ENCODE measurements around the gene YAE1. TPM values are rescaled to one million over a fixed set of nuclear protein-coding genes. Genes with fewer than 3 reads are reported as not detected.
A peak's percentile ranks its signal among the peaks of the same experiment; 100 is the strongest.

YAE1 gene
- total RNA-seq, 8 experiments from 2014 or later, result 31.5 to 61.3 (median 45.2) TPM

GRCh38 chr7:39560997-39561396 is 5.2 kb upstream of the YAE1 start:
- Histone ChIP-seq H3K27ac (no peak overlapping the region), H3K4me3 (no peak overlapping the region), H3K4me1 (replicated peaks in 1 of 2) (peaks cover 6 to 14% of the 10 kb centered on the region in 2 donors)
- WGBS, 10 experiments, result 0 to 100% (median 14%) methylated on average over 1 of the region's 1 CpG; no CpG with 5 or more reads in 3 of the 10 experiments
- in situ Hi-C loops (cut with MboI; ENCODE audit: low pct_unique_long_range_greater_than_20kb in 2 of 9, low sequenced_read_pairs in 9 of 9, unreplicated experiment in 9 of 9), result no loop called here
- ATAC-seq (replicated peaks in 6 of 8), result peak in 2 of 8 experiments; percentile 32 to 38

GRCh38 chr7:39565538-39565937 is 666 bp upstream of the YAE1 start:
- WGBS, 10 experiments, result 0 to 77% (median 39%) methylated on average over 1 to 4 of the region's 4 CpGs
- peak overlapping the region; percentile 91 to 94 for H3K27ac ChIP-seq
- no peak for ATAC-seq (replicated peaks in 6 of 8)

GRCh38 chr7:39567294-39567693 is 1.1 kb downstream of the YAE1 start:
- Histone ChIP-seq H3K4me1 (replicated peaks in 1 of 2) (peaks cover 6 to 14% of the 10 kb centered on the region in 2 donors), H3K27ac (peak overlapping the region; percentile 91 to 94), H3K4me3 (peak overlapping the region; percentile 67 to 94 (median 73))
- WGBS, 10 experiments, result 14 to 58% (median 23%) methylated on average over 1 to 2 of the region's 2 CpGs; no CpG with 5 or more reads in 4 of the 10 experiments
- ATAC-seq (replicated peaks in 6 of 8), result no peak
- in situ Hi-C loops (cut with MboI; ENCODE audit: low pct_unique_long_range_greater_than_20kb in 2 of 9, low sequenced_read_pairs in 9 of 9, unreplicated experiment in 9 of 9), result no loop called here

More at GRCh38 chr7:39565538-39565937, 666 bp upstream of the YAE1 start:
- Histone ChIP-seq H3K4me1 (replicated peaks in 1 of 2) (peaks cover 12 to 19% of the 10 kb centered on the region in 2 donors), H3K4me3 (peak overlapping the region; percentile 67 to 94 (median 73))
- in situ Hi-C loops (cut with MboI; ENCODE audit: low pct_unique_long_range_greater_than_20kb in 2 of 9, low sequenced_read_pairs in 9 of 9, unreplicated experiment in 9 of 9), result no loop called here

GRCh38 chr7:39574673-39575349 is 8.6 kb downstream of the YAE1 start:
- in situ Hi-C loops (cut with MboI; ENCODE audit: low pct_unique_long_range_greater_than_20kb in 2 of 9, low sequenced_read_pairs in 9 of 9, unreplicated experiment in 9 of 9), result loop anchor here in 3 of 9 experiments (25.0 kb wide), 1 partner anchor 162 kb away; no protein-coding TSS in a partner anchor
- Histone ChIP-seq H3K4me3 (no peak overlapping the region), H3K4me1 (replicated peaks in 1 of 2) (peaks cover 0 to 6% of the 10 kb centered on the region in 2 donors), H3K27ac (no peak overlapping the region)
- ATAC-seq (replicated peaks in 6 of 8), result no peak
- 90 to 100% (median 100%) methylated on average over 1 to 2 of the region's 2 CpGs; no CpG with 5 or more reads in 4 of the 10 experiments for WGBS, 10 experiments

- WGBS, 10 experiments, result 83 to 97% (median 88%) methylated on average over 4 to 7 of the region's 27 CpGs; no CpG with 5 or more reads in 7 of the 10 experiments
- Histone ChIP-seq H3K27ac (no peak overlapping the region), H3K4me1 (replicated peaks in 1 of 2) (peaks cover 2 to 7% of the 10 kb centered on the region in 2 donors), H3K4me3 (no peak overlapping the region)
- in situ Hi-C loops (cut with MboI; ENCODE audit: low pct_unique_long_range_greater_than_20kb in 2 of 9, low sequenced_read_pairs in 9 of 9, unreplicated experiment in 9 of 9), result loop anchor here in 3 of 9 experiments (25.0 kb wide), 1 partner anchor 160 kb away; no protein-coding TSS in a partner anchor
- ATAC-seq (replicated peaks in 6 of 8), result no peak
These were observed 11.1 kb downstream of the YAE1 start for GRCh38 chr7:39577229-39577874.

GRCh38 chr7:39580149-39580874 is 14.1 kb downstream of the YAE1 start:
- in situ Hi-C loops (cut with MboI; ENCODE audit: low pct_unique_long_range_greater_than_20kb in 2 of 9, low sequenced_read_pairs in 9 of 9, unreplicated experiment in 9 of 9), result loop anchor here in 6 of 9 experiments (10.0 to 25.0 kb wide), 2 partner anchors 157 to 164 kb away; no protein-coding TSS in a partner anchor
- Histone ChIP-seq H3K27ac (no peak overlapping the region), H3K4me3 (no peak overlapping the region), H3K4me1 (replicated peaks in 1 of 2) (peaks cover 0 to 10% of the 10 kb centered on the region in 2 donors)
- ATAC-seq (replicated peaks in 6 of 8), result peak; percentile 83 to 99 (median 95)
- WGBS, 10 experiments, result 0 to 33% (median 8%) methylated on average over 3 to 8 of the region's 8 CpGs; no CpG with 5 or more reads in 2 of the 10 experiments

- WGBS, 10 experiments, result 0 to 100% (median 69%) methylated on average over 1 to 2 of the region's 2 CpGs; no CpG with 5 or more reads in 1 of the 10 experiments
- in situ Hi-C loops (cut with MboI; ENCODE audit: low pct_unique_long_range_greater_than_20kb in 2 of 9, low sequenced_read_pairs in 9 of 9, unreplicated experiment in 9 of 9), result loop anchor here in 6 of 9 experiments (10.0 to 25.0 kb wide), 2 partner anchors 155 to 162 kb away; no protein-coding TSS in a partner anchor
- Histone ChIP-seq H3K4me3 (no peak overlapping the region), H3K4me1 (replicated peaks in 1 of 2) (peaks cover 0 to 10% of the 10 kb centered on the region in 2 donors), H3K27ac (no peak overlapping the region)
- ATAC-seq (replicated peaks in 6 of 8), result peak in 2 of 8 experiments; percentile 27 to 28
These were observed 16.3 kb downstream of the YAE1 start for GRCh38 chr7:39582536-39582935.

GRCh38 chr7:39583539-39583938 is 17.3 kb downstream of the YAE1 start:
- ATAC-seq (replicated peaks in 6 of 8), result no peak
- Histone ChIP-seq H3K27ac (no peak overlapping the region), H3K4me3 (no peak overlapping the region), H3K4me1 (replicated peaks in 1 of 2) (peaks cover 0 to 10% of the 10 kb centered on the region in 2 donors)
- in situ Hi-C loops (cut with MboI; ENCODE audit: low pct_unique_long_range_greater_than_20kb in 2 of 9, low sequenced_read_pairs in 9 of 9, unreplicated experiment in 9 of 9), result loop anchor here in 6 of 9 experiments (10.0 to 25.0 kb wide), 2 partner anchors 154 to 161 kb away; no protein-coding TSS in a partner anchor
- 25 to 100% (median 50%) methylated on average over 1 to 2 of the region's 2 CpGs; no CpG with 5 or more reads in 1 of the 10 experiments for WGBS, 10 experiments

GRCh38 chr7:39587393-39587792 is 21.2 kb downstream of the YAE1 start:
- peaks cover 0 to 4% of the 10 kb centered on the region in 2 donors for H3K4me1 ChIP-seq (replicated peaks in 1 of 2)
- ATAC-seq (replicated peaks in 6 of 8), result no peak
- in situ Hi-C loops (cut with MboI; ENCODE audit: low pct_unique_long_range_greater_than_20kb in 2 of 9, low sequenced_read_pairs in 9 of 9, unreplicated experiment in 9 of 9), result loop anchor here in 6 of 9 experiments (10.0 to 25.0 kb wide), 2 partner anchors 150 to 157 kb away; no protein-coding TSS in a partner anchor
- H3K27ac ChIP-seq, result no peak overlapping the region
- H3K4me3 ChIP-seq, result no peak overlapping the region

- H3K4me1 ChIP-seq (replicated peaks in 1 of 2), result no peaks in the 10 kb centered on the region
- in situ Hi-C loops (cut with MboI; ENCODE audit: low pct_unique_long_range_greater_than_20kb in 2 of 9, low sequenced_read_pairs in 9 of 9, unreplicated experiment in 9 of 9), result loop anchor here in 6 of 9 experiments (10.0 to 25.0 kb wide), 2 partner anchors 149 to 156 kb away; no protein-coding TSS in a partner anchor
- no peak for ATAC-seq (replicated peaks in 6 of 8)
- no peak overlapping the region for H3K4me3 ChIP-seq
- H3K27ac ChIP-seq, result no peak overlapping the region
- WGBS, 10 experiments, result 51 to 100% (median 83%) methylated on average over 2 to 5 of the region's 5 CpGs
These were observed 22.2 kb downstream of the YAE1 start for GRCh38 chr7:39588416-39588815.

- in situ Hi-C loops (cut with MboI; ENCODE audit: low pct_unique_long_range_greater_than_20kb in 2 of 9, low sequenced_read_pairs in 9 of 9, unreplicated experiment in 9 of 9), result loop anchor here in 6 of 9 experiments (10.0 to 25.0 kb wide), 2 partner anchors 148 to 155 kb away; no protein-coding TSS in a partner anchor
- H3K4me3 ChIP-seq, result no peak overlapping the region
- ATAC-seq (replicated peaks in 6 of 8), result peak in 6 of 8 experiments; percentile 19 to 92 (median 32)
- H3K4me1 ChIP-seq (replicated peaks in 1 of 2), result no peaks in the 10 kb centered on the region
- WGBS, 10 experiments, result 16 to 100% (median 53%) methylated on average over 1 to 7 of the region's 7 CpGs
- H3K27ac ChIP-seq, result no peak overlapping the region
These were observed 23.3 kb downstream of the YAE1 start for GRCh38 chr7:39589323-39590111.

- H3K27ac ChIP-seq, result no peak overlapping the region
- ATAC-seq (replicated peaks in 6 of 8), result peak in 2 of 8 experiments; percentile 65 to 67
- in situ Hi-C loops (cut with MboI; ENCODE audit: low pct_unique_long_range_greater_than_20kb in 2 of 9, low sequenced_read_pairs in 9 of 9, unreplicated experiment in 9 of 9), result loop anchor here in 3 of 9 experiments (25.0 kb wide), 1 partner anchor 145 kb away; no protein-coding TSS in a partner anchor
- 6 to 89% (median 33%) methylated on average over 1 to 2 of the region's 2 CpGs; no CpG with 5 or more reads in 1 of the 10 experiments for WGBS, 10 experiments
- H3K4me3 ChIP-seq, result no peak overlapping the region
- H3K4me1 ChIP-seq (replicated peaks in 1 of 2), result no peaks in the 10 kb centered on the region
These were observed 26.4 kb downstream of the YAE1 start for GRCh38 chr7:39592586-39592985.
